B cell (primary cell): Measurements from ENCODE around the gene CDC26.

Experiments
- EZH2 ChIP-seq: IDR thresholded peaks from 2 replicates; pipeline ENCODE4 v1.6.1; 2012; ENCODE audit warnings: borderline replicate concordance, low read depth, mild to moderate bottlenecking, moderate library complexity, low read length; ENCODE audit not compliant: insufficient read depth, poor library complexity, severe bottlenecking
- TF ChIP-seq, protein P1 (sequence below): fragments of 200-600 bp; IDR thresholded peaks from one replicate; pipeline ENCODE4 v1.8.0; 2022; ENCODE audit warnings: antibody characterized with exemption, mild to moderate bottlenecking

DNA sequence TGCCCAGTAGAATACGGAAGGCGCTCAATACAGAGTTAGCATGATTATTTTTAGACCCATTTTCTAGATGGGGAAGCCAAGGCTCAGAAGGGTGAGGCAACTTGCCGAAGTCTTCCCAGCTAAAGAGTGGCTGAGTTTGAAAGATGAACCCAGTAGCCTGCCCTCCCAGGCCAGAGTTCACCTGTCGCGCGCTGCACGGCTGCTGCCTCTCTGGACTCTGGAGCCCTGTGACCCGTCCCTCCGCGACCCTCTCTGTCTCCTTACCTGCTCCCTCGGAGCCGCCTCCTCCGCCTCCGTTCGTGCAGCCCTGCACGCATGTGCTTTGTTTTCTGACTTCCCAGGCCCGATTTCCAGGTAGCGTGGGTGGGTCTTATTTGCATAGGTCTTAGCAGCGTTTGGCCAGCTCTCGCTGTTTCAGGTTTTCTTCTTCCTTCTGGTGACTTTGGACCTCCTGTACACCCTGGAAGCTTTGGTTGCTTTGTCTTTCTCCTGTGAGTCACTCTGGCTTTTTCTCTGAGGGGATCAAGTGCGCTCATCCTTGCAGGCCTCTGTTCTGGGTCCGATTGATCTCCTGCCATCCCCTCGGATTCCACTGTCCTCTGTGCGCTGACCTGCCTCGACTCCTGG is 27.5 kb upstream of the CDC26 start, which contains the start of gene RNF183:
- TF ChIP-seq, protein P1, sequence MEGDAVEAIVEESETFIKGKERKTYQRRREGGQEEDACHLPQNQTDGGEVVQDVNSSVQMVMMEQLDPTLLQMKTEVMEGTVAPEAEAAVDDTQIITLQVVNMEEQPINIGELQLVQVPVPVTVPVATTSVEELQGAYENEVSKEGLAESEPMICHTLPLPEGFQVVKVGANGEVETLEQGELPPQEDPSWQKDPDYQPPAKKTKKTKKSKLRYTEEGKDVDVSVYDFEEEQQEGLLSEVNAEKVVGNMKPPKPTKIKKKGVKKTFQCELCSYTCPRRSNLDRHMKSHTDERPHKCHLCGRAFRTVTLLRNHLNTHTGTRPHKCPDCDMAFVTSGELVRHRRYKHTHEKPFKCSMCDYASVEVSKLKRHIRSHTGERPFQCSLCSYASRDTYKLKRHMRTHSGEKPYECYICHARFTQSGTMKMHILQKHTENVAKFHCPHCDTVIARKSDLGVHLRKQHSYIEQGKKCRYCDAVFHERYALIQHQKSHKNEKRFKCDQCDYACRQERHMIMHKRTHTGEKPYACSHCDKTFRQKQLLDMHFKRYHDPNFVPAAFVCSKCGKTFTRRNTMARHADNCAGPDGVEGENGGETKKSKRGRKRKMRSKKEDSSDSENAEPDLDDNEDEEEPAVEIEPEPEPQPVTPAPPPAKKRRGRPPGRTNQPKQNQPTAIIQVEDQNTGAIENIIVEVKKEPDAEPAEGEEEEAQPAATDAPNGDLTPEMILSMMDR, result no peak
- no peak for TF ChIP-seq EZH2
